GM12864 (cell line): ENCODE measurements around the gene BNIP3.

Experiments used
- DNase-seq: peaks from one replicate; pipeline ENCODE4 v3.0.0-alpha.2; 2011; ENCODE audit warnings: low read depth
- H3K4me3 ChIP-seq: 2 replicates; pipeline ENCODE4 v1.5.1; 2011; ENCODE audit warnings: mild to moderate bottlenecking, low read depth, low read length, control low read depth
- CTCF ChIP-seq: IDR thresholded peaks from 2 replicates; pipeline ENCODE4 v1.5.1; 2011; ENCODE audit warnings: low read depth, mild to moderate bottlenecking, moderate library complexity, low read length, control low read depth, inconsistent platforms; ENCODE audit errors: missing control alignments

BNIP3 gene

DNA sequence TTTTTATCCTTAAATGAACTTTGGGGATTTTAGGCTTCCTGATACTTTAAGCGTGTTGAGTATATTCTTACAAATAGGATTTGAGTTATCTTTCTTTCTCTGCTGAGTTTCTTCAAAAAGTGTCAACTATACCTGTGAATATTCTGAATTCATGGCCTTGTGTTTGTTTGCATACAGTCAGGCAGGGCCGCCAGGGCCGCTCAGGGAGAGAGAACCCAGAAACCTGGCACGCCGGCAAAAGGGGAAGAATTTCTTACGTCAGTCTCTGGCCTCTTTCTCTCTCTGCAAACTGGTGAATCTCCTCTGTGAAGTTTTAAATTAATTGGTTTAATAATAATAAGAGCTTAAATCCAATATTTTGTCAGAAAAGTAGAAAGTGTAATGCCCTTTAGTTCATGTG is 29.3 kb upstream of the BNIP3 start:
- TF ChIP-seq CTCF = no peak
- DNase-seq = no peak
- no peak overlapping the region for H3K4me3 ChIP-seq

GRCh38 chr10:132010483-132010882 is 28.8 kb upstream of the BNIP3 start:
- H3K4me3 ChIP-seq = no peak overlapping the region
- DNase-seq = no peak
- no peak for TF ChIP-seq CTCF

GRCh38 chr10:132009575-132009974 is 27.9 kb upstream of the BNIP3 start:
- H3K4me3 ChIP-seq = no peak overlapping the region
- no peak for DNase-seq
- TF ChIP-seq CTCF = no peak

GRCh38 chr10:132007681-132008080 is 26.0 kb upstream of the BNIP3 start:
- TF ChIP-seq CTCF = no peak
- no peak for DNase-seq
- H3K4me3 ChIP-seq = no peak overlapping the region

- no peak overlapping the region for H3K4me3 ChIP-seq
- DNase-seq = no peak
- no peak for TF ChIP-seq CTCF
These were observed 25.2 kb upstream of the BNIP3 start for GRCh38 chr10:132006966-132007365.

DNA sequence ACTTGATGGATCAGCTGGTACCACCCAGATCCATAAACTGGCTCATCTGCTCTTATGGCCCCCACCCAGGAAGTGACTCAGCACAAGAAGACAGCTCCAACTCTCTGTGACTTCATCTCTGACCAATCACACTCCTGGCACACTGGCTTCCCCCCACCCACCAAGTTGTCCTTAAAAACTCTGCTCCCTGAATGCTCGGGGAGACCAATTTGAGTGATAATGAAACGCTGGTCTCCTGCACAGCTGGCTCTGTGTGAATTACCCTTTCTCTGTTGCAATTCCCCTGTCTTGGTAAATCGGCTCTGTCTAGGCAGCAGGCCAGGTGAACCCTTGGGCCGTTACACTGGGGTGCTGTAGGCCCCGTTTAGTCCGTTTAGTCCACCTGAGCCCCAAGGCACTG is 23.4 kb upstream of the BNIP3 start:
- TF ChIP-seq CTCF = no peak
- no peak overlapping the region for H3K4me3 ChIP-seq
- no peak for DNase-seq

DNA sequence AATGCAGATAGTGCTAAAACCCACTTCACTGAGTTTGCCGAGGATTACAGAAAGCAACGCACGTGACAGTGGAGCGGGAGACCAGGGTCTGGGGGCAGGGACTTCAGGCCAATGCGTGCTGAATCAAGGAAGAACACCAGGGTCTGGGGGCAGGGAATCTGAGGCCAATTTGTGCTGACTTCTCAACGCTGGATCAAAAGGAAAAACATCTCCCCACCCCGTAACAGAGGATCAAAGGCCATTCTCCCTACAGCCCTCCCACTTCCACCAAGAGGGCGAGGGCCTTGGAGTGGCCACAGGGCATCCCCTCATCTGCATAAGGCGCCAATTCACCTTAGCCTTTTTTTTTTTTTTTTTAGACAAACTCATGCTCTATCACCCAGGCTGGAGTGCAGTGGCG is 22.3 kb upstream of the BNIP3 start:
- H3K4me3 ChIP-seq = no peak overlapping the region
- DNase-seq = no peak
- no peak for TF ChIP-seq CTCF
